Muscle of back (tissue), 13 donors: Measurements from ENCODE around the gene DNAJC17. TPM values are rescaled to one million over a fixed set of nuclear protein-coding genes. Genes with fewer than 3 reads are reported as not detected.

Source experiments
- DNase-seq, 3 donors: peaks; one replicate each; pipeline versions ENCODE4 v3.0.0 to v3.0.0-alpha.2; 2013
- long read RNA-seq, 9 donors: transcript quantifications; one replicate each; lab custom pipeline, GENCODE V29; 2026
- polyA plus RNA-seq, 10 donors: library from polyadenylated mRNA; unstranded; fragments of 120-200 nt; gene quantifications; one replicate each; pipeline ENCODE4 v1.2.1, GENCODE V29; 2013; ENCODE audit not compliant: insufficient read length in 10 of 10

Gene DNAJC17, protein sequence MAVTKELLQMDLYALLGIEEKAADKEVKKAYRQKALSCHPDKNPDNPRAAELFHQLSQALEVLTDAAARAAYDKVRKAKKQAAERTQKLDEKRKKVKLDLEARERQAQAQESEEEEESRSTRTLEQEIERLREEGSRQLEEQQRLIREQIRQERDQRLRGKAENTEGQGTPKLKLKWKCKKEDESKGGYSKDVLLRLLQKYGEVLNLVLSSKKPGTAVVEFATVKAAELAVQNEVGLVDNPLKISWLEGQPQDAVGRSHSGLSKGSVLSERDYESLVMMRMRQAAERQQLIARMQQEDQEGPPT
- 10 to 100 TPM; 19.4 to 29.1 (median 23.7) TPM for polyA plus RNA-seq
- long read RNA-seq, donor 1, transcript DNAJC17-201 (11 exons, 3,731 nt), result major isoform, 7 of 7 reads
- long read RNA-seq, donor 1, partial matches to known transcripts, result 0 of 7 reads
- long read RNA-seq, donor 1, other reads (novel, unspliced or antisense), result 0 of 7 reads
- long read RNA-seq, donor 2, transcript DNAJC17-201 (11 exons, 3,731 nt), result major isoform, 5 of 5 reads
- long read RNA-seq, donor 2, partial matches to known transcripts, result 0 of 5 reads
- long read RNA-seq, donor 2, other reads (novel, unspliced or antisense), result 0 of 5 reads
- long read RNA-seq, donor 3, result 0 reads
- long read RNA-seq, donor 4, partial matches to known transcripts, result 0 of 4 reads
- long read RNA-seq, donor 4, other reads (novel, unspliced or antisense), result 0 of 4 reads
- long read RNA-seq, donor 5, partial matches to known transcripts, result 0 of 4 reads
- long read RNA-seq, donor 5, other reads (novel, unspliced or antisense), result 0 of 4 reads
- long read RNA-seq, donor 6, transcript DNAJC17-201 (11 exons, 3,731 nt), result major isoform, 7 of 7 reads
- long read RNA-seq, donor 6, partial matches to known transcripts, result 0 of 7 reads
- long read RNA-seq, donor 6, other reads (novel, unspliced or antisense), result 0 of 7 reads
- long read RNA-seq, donor 7, partial matches to known transcripts, result 0 of 4 reads
- long read RNA-seq, donor 7, other reads (novel, unspliced or antisense), result 0 of 4 reads
- long read RNA-seq, donor 8, partial matches to known transcripts, result 0 of 4 reads
- long read RNA-seq, donor 8, other reads (novel, unspliced or antisense), result 0 of 4 reads
- long read RNA-seq, donor 9, result 0 reads

DNA sequence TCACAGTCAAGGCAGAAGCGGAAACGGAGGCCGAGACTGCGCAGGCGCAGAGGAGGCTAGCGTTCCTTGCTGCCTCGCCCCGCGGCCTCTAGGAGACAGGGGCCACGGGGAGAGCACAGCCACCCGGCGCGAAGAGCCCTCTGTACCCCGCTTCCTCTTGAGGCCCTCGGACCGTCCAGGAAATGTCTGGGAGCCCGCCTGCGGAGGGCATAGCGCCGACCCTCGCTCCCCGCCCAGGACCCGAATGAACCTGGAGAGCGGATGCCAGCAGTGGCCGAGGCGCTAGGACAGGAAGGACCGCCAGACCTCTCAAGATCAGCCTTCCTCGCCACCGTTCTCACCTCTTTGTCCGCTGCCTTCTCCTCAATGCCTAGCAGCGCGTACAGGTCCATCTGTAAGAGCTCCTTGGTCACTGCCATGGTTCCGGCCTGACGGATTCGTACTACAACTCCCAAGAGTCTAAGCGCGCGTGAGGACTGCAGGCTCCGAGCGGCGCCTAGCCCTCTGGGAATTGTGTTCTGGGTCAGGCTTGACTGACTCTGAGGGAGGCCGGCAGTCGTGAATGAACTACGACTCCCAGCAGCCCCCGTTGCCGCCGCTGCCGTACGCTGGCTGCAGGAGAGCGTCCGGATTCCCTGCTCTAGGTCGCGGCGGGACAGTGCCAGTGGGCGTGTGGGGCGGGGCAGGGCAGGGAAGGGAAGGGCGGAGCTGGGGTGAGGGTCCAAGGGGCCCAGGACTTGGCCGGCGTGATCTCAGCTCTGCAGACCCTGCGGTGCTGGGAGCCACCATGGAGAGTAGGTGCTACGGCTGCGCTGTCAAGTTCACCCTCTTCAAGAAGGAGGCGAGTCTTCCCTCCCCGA lies at the start of gene DNAJC17, which contains the start of gene ZFYVE19:
DNAJC17 (minus strand) TSS at position 446 of the 860 bp plus-strand sequence; CDS start at position 419, 27 bp downstream.
ZFYVE19 (plus strand) TSS at position 62 of the 860 bp plus-strand sequence; CDS start at position 563, 501 bp downstream.
- peak; percentile 98 to 100 (median 99) for DNase-seq

DNA sequence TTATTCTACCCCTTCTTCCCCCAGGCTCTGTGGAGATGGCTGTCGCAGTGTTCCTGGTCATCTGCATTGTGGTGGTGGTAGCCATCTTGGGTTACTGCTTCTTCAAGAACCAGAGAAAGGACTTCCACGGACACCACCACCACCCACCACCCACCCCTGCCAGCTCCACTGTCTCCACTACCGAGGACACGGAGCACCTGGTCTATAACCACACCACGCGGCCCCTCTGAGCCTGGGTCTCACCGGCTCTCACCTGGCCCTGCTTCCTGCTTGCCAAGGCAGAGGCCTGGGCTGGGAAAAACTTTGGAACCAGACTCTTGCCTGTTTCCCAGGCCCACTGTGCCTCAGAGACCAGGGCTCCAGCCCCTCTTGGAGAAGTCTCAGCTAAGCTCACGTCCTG lies 49.5 kb upstream of the DNAJC17 start:
- no peak for DNase-seq

DNA sequence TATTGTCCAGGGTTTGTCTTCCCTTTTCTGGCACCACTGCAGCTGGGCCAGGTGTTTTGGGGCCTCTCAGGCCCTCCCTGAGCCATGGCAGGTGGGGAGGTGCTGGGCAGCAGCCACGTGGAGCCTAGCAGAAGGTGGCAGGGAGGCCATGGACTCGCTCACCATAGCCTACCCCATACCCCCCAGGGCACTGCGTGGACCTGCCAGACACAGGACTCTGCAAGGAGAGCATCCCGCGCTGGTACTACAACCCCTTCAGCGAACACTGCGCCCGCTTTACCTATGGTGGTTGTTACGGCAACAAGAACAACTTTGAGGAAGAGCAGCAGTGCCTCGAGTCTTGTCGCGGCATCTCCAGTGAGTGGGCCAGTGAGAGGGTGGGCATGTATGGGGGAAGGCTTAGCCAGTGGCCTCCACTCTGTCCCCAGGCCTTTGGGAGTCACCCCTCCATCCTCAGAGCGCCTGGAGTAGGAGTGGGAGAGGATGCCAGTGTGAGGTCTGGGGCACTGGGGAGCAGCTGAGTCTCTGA lies 48.5 kb upstream of the DNAJC17 start:
- DNase-seq, result no peak

DNA sequence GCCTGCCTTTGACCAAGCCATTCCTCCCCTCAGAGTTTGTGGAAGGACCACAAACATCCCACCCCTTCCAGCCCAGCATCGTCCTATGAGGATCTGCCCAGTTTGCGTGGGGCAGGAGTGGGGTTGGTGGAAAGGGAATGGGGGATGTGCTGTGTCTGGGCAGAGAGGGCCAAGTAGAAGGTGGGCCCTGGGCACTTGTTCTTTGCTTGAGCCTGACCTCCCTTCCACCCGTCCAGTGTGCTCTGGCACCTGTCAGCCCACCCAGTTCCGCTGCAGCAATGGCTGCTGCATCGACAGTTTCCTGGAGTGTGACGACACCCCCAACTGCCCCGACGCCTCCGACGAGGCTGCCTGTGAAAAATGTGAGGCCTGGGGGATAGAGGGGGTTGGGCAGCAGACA lies 46.9 kb upstream of the DNAJC17 start:
- no peak for DNase-seq

DNA sequence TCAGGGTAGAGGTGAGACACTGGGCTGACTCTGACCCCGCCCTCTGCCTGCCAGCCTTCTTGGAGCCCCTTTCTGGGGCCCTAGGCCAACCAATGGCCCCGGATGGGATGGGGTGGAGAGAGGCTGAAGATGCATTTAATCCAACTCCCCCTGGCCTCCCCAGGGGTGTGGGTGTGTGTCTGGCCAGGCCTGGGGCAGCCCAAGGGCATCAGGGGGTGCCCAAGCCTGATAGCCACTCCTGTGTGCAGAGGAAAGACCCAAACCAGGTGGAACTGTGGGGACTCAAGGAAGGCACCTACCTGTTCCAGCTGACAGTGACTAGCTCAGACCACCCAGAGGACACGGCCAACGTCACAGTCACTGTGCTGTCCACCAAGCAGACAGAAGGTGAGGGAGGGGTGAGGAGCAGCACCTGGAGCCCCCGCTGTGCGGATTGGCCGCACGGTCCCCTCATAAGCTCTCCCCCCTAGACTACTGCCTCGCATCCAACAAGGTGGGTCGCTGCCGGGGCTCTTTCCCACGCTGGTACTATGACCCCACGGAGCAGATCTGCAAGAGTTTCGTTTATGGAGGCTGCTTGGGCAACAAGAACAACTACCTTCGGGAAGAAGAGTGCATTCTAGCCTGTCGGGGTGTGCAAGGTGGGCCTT lies 46.1 kb upstream of the DNAJC17 start:
- no peak for DNase-seq

DNA sequence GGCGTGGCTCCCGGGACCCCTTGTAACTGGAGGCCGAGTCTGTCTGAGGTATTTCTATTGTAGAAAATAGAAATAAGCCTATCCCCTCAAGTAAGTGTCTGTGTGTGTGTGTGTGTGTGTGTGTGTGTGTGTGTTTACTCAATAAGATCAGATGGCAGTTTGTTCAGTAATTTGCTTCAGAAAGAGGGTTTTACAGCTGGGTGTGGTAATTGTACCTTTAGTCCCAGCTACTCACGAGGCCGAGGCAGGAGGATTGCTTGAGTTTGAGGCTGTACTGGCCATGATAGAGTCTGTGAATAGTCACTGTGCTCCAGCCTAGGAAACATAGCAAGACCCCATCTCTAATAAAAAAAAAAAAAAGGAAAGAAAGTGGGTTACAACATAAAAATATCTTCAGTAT lies 45.3 kb upstream of the DNAJC17 start:
- DNase-seq, result no peak

DNA sequence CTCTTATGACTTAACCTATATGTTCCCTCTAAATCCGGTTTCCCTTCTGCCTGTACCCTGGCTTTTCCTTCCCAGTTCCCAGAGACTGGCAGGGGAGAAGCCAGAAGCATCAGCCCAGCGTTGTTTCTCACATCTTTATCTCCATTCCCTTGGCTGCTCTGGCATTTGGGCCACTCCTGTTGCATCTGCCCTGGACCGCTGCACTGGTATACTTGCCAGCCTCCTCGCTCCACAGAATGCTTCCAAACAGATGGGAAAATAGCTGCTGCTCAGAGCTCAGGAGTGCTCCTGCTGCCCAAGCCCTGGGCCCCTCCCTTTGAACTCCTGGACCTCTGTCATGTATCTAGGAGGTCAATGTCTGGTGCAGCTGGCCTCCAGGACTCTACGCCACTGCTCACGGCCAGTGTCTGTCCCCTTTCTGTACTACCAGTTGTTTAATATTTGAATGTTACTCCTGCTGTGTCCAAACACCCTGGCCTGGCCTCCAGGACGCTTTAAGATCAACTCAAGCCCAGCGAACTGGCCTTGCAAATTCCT lies 43.4 kb upstream of the DNAJC17 start:
- no peak for DNase-seq

DNA sequence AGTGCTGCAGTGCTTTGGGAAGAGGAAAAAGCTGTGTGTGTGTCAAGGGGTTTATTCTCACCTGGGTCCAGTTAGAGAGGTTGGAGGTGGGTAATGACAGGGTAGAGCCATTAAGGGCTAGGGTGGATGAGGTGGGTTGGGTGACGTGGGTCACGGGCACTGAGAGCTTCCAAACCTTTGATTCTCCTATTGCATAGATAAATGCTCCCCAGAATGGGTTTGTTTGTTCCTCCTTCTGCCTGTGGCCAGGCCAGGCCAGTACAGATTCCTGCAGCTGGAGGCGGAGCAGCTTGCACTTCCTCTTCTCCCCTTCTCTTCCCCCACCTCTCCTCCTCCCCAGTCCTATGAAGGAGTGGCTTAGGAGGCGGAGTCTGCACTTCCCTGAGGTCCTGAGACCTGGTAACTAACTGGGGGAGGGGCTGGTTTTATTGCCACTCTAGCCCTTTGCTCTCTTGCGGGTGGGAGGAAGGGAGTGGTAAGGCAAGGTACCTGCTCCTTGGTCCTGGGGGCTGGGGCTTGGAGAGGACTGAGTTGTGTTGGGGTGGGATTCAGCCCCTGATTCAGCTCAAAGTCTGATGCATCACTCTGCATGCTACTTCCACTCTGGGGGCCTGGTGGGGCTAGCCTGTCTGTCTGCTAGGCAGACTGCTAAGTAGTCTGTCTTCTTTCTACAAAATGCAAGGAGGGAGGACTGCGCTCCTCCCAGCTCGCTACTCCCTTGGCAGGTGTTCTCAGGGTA lies 40.1 kb upstream of the DNAJC17 start:
- peak in 1 of 3 donors; percentile 55 for DNase-seq

DNA sequence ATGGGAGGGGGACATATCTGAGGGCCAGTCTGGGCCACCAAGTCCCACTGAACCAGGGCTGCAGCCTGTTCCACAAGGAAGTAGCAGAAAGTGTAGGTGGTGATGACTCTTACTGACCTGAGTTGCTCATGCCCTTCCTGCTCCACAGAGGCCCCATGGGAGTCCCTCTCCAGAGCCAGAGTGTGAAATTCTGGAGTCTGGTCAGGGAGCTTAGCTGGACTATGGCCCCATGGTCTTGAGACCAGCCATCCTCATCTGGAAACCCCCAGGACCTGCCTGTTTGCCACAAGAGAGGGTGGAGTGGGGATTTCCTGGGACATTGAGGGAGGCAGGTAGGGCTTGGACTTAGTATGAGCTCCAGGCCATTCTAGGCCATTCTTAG lies 39.6 kb upstream of the DNAJC17 start:
- DNase-seq, result no peak

DNA sequence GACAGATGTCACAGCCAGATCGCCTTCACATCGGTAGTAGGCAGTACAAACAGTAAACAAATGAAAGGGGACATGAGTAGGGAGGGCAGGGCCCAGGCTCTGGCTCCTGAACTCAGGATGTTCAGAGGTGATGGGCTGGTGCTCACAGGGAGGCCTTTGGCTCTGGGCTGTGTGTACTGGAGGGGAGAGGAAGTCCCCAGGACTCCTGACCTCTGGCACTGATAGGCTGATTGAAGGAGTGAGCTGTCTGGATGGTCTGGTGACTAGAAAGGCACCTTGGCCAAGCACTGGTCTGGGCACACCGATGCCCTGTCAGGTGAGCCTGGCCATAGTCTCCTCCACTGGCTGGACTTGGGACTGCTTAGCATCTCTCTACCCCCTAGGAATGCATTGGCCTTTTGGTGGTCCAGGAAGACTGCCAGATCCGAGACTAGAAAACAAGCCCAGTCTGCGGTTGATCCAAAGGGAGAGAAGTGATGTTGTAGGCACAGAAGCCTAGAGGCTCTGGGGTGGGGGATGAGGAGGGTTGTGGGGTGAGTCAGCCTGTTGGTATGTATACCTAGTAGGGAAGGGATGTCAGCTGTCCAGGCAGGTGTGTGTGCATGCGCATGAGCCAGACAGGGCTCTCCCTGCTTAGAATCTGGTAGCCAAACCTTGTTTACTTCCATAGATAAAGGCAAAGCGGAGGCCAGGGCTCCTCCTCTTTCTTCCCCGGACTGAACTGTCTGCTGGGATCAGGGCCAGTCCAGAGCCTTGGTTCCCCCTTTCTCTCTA lies 38.4 kb upstream of the DNAJC17 start:
- no peak for DNase-seq

DNA sequence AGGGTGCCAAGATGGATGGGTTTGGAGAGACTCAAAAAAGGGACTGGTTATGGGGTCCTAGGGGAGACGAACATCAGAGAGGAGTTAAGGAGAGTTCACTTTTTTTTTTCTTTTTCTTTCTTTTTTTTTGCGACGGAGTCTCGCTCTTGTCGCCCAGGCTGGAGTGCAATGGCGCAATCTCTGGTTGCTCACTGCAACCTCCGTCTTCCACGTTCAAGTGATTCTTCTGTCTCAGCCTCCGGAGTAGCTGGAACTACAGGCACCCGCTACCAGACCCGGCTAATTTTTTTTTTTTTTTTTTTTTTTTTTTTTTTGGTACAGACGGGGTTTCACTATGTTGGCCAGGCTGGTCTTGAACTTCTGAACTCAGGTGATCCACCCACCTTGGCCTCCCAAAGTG lies 37.8 kb upstream of the DNAJC17 start:
- no peak for DNase-seq

DNA sequence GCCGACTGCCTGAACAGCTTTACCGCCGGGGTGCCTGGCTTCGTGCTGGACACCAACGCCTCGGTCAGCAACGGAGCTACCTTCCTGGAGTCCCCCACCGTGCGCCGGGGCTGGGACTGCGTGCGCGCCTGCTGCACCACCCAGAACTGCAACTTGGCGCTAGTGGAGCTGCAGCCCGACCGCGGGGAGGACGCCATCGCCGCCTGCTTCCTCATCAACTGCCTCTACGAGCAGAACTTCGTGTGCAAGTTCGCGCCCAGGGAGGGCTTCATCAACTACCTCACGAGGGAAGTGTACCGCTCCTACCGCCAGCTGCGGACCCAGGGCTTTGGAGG lies 37.4 kb upstream of the DNAJC17 start:
- DNase-seq, result peak in 1 of 3 donors; percentile 73

DNA sequence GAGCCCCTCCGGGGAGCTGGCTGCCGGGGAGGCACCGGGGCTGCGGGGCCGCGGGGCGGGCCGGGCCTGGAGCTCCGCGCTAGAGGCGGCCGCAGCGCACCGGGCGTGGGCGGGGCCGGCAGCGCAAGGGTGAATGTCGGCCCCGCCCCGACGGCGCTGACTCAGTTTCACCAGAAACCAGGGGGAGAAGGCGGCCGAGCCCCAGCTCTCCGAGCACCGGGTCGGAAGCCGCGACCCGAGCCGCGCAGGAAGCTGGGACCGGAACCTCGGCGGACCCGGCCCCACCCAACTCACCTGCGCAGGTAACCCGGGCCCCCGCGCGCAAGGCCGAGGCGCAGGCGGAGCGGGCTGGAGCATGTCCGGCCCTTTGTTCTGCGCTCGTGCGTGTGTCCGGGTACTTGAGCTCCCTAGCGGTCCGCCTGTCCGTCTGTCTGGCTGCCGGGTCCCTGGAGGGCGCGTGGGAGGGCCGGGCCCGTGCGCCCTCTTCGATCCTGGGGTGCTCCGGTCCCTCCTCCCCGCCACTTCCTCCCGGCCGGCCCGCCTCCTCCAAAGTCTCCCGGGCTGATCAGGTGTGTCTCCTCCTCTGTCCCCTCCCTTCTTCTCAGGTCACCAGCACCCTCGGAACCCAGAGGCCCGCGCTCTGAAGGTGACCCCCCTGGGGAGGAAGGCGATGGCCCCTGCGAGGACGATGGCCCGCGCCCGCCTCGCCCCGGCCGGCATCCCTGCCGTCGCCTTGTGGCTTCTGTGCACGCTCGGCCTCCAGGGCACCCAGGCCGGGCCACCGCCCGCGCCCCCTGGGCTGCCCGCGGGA lies 36.8 kb upstream of the DNAJC17 start, which contains the start of gene SPINT1:
SPINT1 (plus strand) TSS at position 164 of the 811 bp plus-strand sequence; CDS start at position 671, 507 bp downstream.
- peak in 1 of 3 donors; percentile 22 for DNase-seq

DNA sequence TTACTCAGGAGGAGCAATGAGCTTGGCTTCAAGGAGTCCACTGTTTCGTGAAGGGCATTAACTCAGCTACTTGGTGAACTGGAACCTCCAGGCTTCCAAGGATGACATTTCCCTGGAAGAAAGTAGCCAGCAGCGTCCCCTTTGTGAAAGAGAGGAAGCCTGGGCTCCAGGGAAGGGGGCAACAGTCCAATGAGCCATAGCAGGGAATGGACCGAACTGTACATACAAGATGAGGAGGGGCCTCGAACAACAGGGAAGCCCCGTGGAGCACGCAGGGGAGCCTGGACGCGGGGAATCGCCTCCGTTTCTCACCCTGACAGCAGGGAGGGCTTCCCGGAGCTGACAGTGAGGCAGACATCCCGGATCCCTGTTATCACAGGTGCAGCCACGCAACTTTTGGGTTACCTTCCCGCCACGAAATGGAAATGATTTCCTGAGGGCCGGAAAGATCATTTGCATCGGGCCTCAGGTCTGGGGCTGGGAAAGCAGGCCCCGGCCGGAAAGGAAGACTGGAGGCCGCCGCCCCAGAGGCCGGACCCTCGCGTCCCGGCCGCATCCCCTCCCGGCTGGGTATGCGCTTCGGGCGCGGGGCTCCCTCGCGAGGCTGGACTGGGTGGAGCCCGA lies 36.1 kb upstream of the DNAJC17 start:
- DNase-seq, result peak in 1 of 3 donors; percentile 28

DNA sequence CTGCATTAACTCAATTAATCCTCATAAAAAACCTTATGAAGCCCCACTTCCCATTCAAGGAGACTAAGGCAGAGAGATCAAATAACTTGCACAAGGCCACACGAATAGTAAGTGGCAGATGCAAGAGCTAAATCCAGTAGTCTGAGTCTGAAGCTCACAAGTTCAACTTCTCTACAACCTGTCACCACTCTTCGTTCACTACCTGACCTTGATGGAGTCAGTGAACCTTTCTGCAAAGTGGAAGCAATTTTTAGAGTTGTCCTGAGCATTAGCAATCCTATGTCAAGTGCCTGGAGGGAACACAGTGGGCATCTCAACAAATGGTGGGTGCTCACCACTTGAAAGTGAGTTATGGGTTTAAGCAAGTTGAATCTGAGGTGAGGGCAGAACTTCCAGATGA lies 34.5 kb upstream of the DNAJC17 start:
- no peak for DNase-seq

DNA sequence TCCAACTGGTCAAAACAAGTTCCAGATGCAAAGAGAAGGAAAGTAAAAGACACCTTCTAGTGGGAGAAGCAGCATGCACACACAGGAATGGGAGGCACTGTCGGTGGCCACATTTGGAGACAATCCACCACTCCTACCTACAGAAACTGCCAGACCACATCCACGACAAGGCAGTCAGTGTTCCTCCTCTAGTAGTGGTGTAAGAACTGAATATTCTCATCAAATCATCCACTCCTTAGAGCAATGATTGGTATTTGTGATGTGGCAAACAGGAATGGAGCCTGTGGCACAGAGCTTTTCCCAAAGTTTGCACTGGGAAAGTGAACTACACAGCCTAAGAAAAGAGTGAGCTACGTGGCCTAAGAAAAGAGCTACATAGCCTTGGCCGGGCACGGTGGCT lies 31.5 kb upstream of the DNAJC17 start:
- DNase-seq, result no peak

DNA sequence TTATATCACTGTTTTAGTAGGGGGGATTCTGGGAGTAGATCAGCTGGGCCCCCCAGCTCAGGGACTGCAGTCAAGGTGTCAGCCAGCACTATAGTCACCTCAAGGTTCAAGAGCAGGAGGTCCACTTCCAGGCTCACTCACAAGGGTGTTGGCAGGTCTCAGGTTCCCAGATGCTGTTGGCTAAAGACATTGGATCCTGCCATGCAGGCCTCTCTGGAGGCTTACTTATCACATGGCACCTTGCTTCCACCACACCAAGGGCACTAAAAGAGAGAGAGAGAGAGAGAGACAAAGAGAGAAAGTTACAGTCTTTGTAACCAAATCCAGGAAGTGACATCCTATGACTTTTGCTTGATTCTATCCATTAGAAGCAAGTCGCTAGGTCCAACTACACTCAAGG lies 28.7 kb upstream of the DNAJC17 start:
- no peak for DNase-seq
